CD14-positive monocyte (primary cell): ENCODE data around the gene PRAMEF13. TPM values are rescaled to one million over a fixed set of nuclear protein-coding genes. Genes with fewer than 3 reads are reported as not detected.
"Not testable (repeated sequence)": the region's sequence is repeated elsewhere in the genome, so short reads cannot be mapped to it uniquely, and the experiment has no call there.

Source experiments
- DNase-seq, 3 donors: peaks; one replicate each; pipeline ENCODE4 v3.0.0-alpha.2; 2011 to 2022
- H2AFZ ChIP-seq: 2 replicates; pipeline ENCODE4 v1.6.0; 2012; ENCODE audit warnings: mild to moderate bottlenecking, low read depth, low read length, inconsistent platforms; ENCODE audit not compliant: insufficient read depth, poor library complexity, severe bottlenecking
- H3K27ac ChIP-seq, 2 donors: 1 replicate in 1 of 2; 2 replicates in 1 of 2; pipeline ENCODE4 v1.5.1; 2012 to 2013; ENCODE audit warnings: low read length in 2 of 2, control low read depth in 1 of 2, inconsistent platforms in 1 of 2, low read depth in 1 of 2, mild to moderate bottlenecking in 1 of 2
- H3K27me3 ChIP-seq, 2 donors: one replicate each; pipeline versions ENCODE4 v1.6.0 to v1.6.1; 2011 to 2013; ENCODE audit warnings: low read length in 2 of 2; ENCODE audit not compliant: control insufficient read depth in 2 of 2, insufficient read depth in 2 of 2
- H3K36me3 ChIP-seq, 2 donors: replicated peaks in 1 of 2; 1 replicate in 1 of 2; 2 replicates in 1 of 2; pipeline versions ENCODE4 v1.5.1 to v1.6.1; 2012 to 2013; ENCODE audit warnings: low read length in 2 of 2, control low read depth in 1 of 2, inconsistent platforms in 1 of 2, mild to moderate bottlenecking in 1 of 2; ENCODE audit not compliant: insufficient read depth in 2 of 2, control insufficient read depth in 1 of 2
- H3K4me1 ChIP-seq, 2 donors: 1 replicate in 1 of 2; 2 replicates in 1 of 2; pipeline versions ENCODE4 v1.5.1 to v1.6.1; 2012 to 2013; ENCODE audit warnings: low read length in 2 of 2, control low read depth in 1 of 2, inconsistent platforms in 1 of 2, mild to moderate bottlenecking in 1 of 2, moderate library complexity in 1 of 2; ENCODE audit not compliant: insufficient read depth in 2 of 2, control insufficient read depth in 1 of 2
- H3K4me2 ChIP-seq: replicated peaks from 2 replicates; pipeline ENCODE3; 2012; ENCODE audit warnings: low read length, moderate library complexity, mild to moderate bottlenecking; ENCODE audit not compliant: poor library complexity, severe bottlenecking; ENCODE audit errors: extremely low read depth
- H3K4me3 ChIP-seq, 3 experiments: fragments of 200-600 bp in 1 of 3; sonication (generic) in 1 of 3; replicated peaks in 1 of 3; 1 replicate in 2 of 3; 2 replicates in 1 of 3; pipeline ENCODE4 v1.5.1; 2011 to 2013; ENCODE audit warnings: low read length in 3 of 3, mild to moderate bottlenecking in 3 of 3, control low read depth in 2 of 3, low read depth in 2 of 3, inconsistent platforms in 1 of 3, moderate library complexity in 1 of 3
- H3K79me2 ChIP-seq: 2 replicates; pipeline ENCODE4 v1.6.0; 2012; ENCODE audit warnings: mild to moderate bottlenecking, control low read depth, inconsistent platforms, low read length, moderate library complexity; ENCODE audit not compliant: insufficient read depth
- H3K9ac ChIP-seq: 2 replicates; pipeline ENCODE4 v1.6.0; 2017; ENCODE audit warnings: low read length, mild to moderate bottlenecking; ENCODE audit not compliant: insufficient read depth, poor library complexity, severe bottlenecking
- H3K9me3 ChIP-seq, 2 donors: replicated peaks in 1 of 2; 1 replicate in 1 of 2; 2 replicates in 1 of 2; pipeline versions ENCODE4 v1.5.1 to v1.6.1; 2012 to 2013; ENCODE audit warnings: low read length in 2 of 2, control low read depth in 1 of 2; ENCODE audit not compliant: control insufficient read depth in 1 of 2, insufficient read depth in 1 of 2
- H4K20me1 ChIP-seq: 2 replicates; pipeline ENCODE4 v1.6.0; 2012; ENCODE audit warnings: mild to moderate bottlenecking, low read length, control low read depth, moderate library complexity; ENCODE audit not compliant: insufficient read depth
- H3K27ac Mint-ChIP-seq, 7 donors: one replicate each; pipeline ENCODE4 v1.8.0; 2020; ENCODE audit warnings: mild to moderate bottlenecking in 7 of 7, mixed read lengths in 7 of 7, moderate library complexity in 6 of 7, inconsistent platforms in 2 of 7
- H3K27me3 Mint-ChIP-seq, 3 donors: one replicate each; pipeline ENCODE4 v1.8.0; 2021 to 2022; ENCODE audit warnings: low read depth in 3 of 3, mild to moderate bottlenecking in 3 of 3, mixed read lengths in 3 of 3, moderate library complexity in 3 of 3, inconsistent platforms in 1 of 3
- H3K36me3 Mint-ChIP-seq, 2 donors: one replicate each; pipeline ENCODE4 v1.8.0; 2020; ENCODE audit warnings: mixed read lengths in 2 of 2, inconsistent platforms in 1 of 2, mild to moderate bottlenecking in 1 of 2
- H3K4me1 Mint-ChIP-seq: one replicate; pipeline ENCODE4 v1.8.0; 2020; ENCODE audit warnings: mild to moderate bottlenecking, mixed read lengths
- H3K4me3 Mint-ChIP-seq, 2 donors: one replicate each; pipeline ENCODE4 v1.8.0; 2020; ENCODE audit warnings: mild to moderate bottlenecking in 2 of 2, mixed read lengths in 2 of 2, moderate library complexity in 1 of 2
- H3K9me3 Mint-ChIP-seq, 7 donors: one replicate each; pipeline ENCODE4 v1.8.0; 2020 to 2022; ENCODE audit warnings: mixed read lengths in 7 of 7, mild to moderate bottlenecking in 6 of 7, moderate library complexity in 6 of 7, inconsistent platforms in 2 of 7
- WGBS: methylation state at CpG from one replicate; pipeline ENCODE4 v1.1.5; 2013; ENCODE audit warnings: missing lambda C conversion rate; ENCODE audit not compliant: insufficient coverage; 5-methylcytosine and 5-hydroxymethylcytosine counted together
- intact Hi-C, 2 donors: fragments of 100-400 bp; cut with micrococcal nuclease; formaldehyde crosslinking; loops; one replicate each; pipeline versions ENCODE4 v1.15.0 to v1.15.1; 2023
- polyA plus RNA-seq, 3 donors: library from polyadenylated mRNA; depleted of rRNA in 1 of 3; unstranded in 2 of 3; stranded (reverse) in 1 of 3; fragments of 300-500 nt in 2 of 3; fragments of >200 nt in 1 of 3; fragmentation: Illumina TruSeq in 2 of 3; gene quantifications; 1 replicate in 2 of 3; 2 replicates in 1 of 3; pipeline ENCODE4 v1.2.3, GENCODE V29; 2012 to 2021

The PRAMEF13 gene
- polyA plus RNA-seq, 3 donors: not detected

- not testable (repeated sequence) for H3K9me3 Mint-ChIP-seq, H3K79me2 ChIP-seq, H3K27me3 Mint-ChIP-seq, H3K4me1 ChIP-seq, H3K36me3 Mint-ChIP-seq, H4K20me1 ChIP-seq, H3K4me3 Mint-ChIP-seq, H3K36me3 ChIP-seq, H3K9me3 ChIP-seq, H2AFZ ChIP-seq, H3K9ac ChIP-seq, DNase-seq, H3K4me1 Mint-ChIP-seq, H3K27ac ChIP-seq, H3K27me3 ChIP-seq, H3K4me2 ChIP-seq, H3K4me3 ChIP-seq, H3K27ac Mint-ChIP-seq
- no CpG with 5 or more reads among the region's 2 CpGs for WGBS
- intact Hi-C loops: loop anchor here in 1 of 2 donors (10.0 kb wide), 1 partner anchor 153 kb away; the partner anchor contains the start of gene PRAMEF17
Measured at GRCh38 chr1:13232056-13232455, 30.8 kb upstream of the PRAMEF13 start.

DNA sequence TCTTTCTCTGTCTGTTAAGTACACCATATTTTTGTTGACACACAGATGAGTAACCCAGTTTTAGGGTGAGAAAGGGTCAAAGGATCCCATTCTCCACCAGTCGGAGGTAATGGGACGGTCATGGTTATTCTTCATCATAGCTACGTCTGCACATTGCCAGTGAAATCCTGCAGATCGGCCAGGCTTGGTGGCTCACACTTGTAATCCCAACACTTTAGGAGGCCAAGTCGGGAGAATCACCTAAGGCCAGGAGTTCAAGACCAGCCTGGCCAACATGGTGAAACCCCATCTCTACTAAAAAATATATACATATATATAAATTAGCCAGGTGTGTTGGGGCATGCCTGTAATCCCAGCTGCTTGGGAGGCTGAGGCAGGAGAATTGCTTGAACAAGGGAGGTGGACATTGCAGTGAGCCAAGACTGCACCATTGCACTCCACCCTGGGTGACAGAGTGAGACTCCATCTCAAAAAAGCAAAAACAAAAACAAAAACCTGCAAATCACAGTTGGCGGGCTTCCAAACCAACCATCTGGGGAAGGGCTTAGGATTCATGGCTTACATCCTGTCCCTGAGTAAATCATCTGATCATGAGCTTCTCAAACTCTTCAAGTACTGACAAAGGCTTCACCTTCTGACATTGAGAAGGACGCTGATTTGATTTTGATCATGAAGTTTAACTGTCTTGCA, 30.0 kb upstream of the PRAMEF13 start:
- not testable (repeated sequence) for H3K9ac ChIP-seq, H3K9me3 Mint-ChIP-seq, H3K36me3 ChIP-seq, H3K4me2 ChIP-seq, H3K9me3 ChIP-seq, H3K36me3 Mint-ChIP-seq, H2AFZ ChIP-seq, H3K79me2 ChIP-seq, H3K4me3 ChIP-seq, H3K27me3 ChIP-seq, H3K27me3 Mint-ChIP-seq, DNase-seq, H4K20me1 ChIP-seq, H3K4me3 Mint-ChIP-seq, H3K27ac ChIP-seq, H3K27ac Mint-ChIP-seq, H3K4me1 ChIP-seq, H3K4me1 Mint-ChIP-seq
- intact Hi-C loops: loop anchor here in 1 of 2 donors (10.0 kb wide), 1 partner anchor 154 kb away; the partner anchor contains the start of gene PRAMEF17
- 83% methylated on average over 6 of the region's 7 CpGs for WGBS

GRCh38 chr1:13230601-13231000, 29.4 kb upstream of the PRAMEF13 start:
- intact Hi-C loops: loop anchor here in 1 of 2 donors (10.0 kb wide), 1 partner anchor 154 kb away; the partner anchor contains the start of gene PRAMEF17
- not testable (repeated sequence) for DNase-seq, H3K36me3 ChIP-seq, H4K20me1 ChIP-seq, H3K27ac Mint-ChIP-seq, H2AFZ ChIP-seq, H3K9me3 ChIP-seq, H3K27me3 ChIP-seq, H3K9ac ChIP-seq, H3K27me3 Mint-ChIP-seq, H3K36me3 Mint-ChIP-seq, H3K4me3 Mint-ChIP-seq, H3K9me3 Mint-ChIP-seq, H3K27ac ChIP-seq, H3K4me2 ChIP-seq, H3K4me3 ChIP-seq, H3K79me2 ChIP-seq, H3K4me1 ChIP-seq, H3K4me1 Mint-ChIP-seq
- WGBS: 88% methylated on average over 2 of the region's 2 CpGs

DNA sequence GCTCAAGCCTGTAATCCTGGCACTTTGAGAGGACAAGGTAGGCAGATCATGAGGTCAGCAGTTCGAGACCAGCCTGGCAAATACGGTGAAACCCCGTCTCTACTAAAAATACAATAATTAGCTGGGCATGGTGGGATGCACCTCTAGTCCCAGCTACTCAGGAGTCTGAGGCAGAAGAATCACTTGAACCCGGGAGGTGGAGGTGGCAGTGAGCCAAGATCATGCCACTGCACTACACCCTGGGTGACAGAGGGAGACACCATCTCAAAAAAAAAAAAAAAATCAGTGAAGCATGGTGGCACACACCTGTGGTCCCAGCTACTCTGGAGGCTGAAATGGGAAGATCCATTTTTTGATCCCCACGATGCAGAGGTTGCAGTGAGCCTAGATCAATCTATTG, 28.9 kb upstream of the PRAMEF13 start:
- H3K27ac Mint-ChIP-seq: not testable (repeated sequence)

More for the DNA sequence above, 28.9 kb upstream of the PRAMEF13 start:
- 83% methylated on average over 3 of the region's 5 CpGs for WGBS
- H3K4me3 ChIP-seq, H3K4me2 ChIP-seq, H3K79me2 ChIP-seq, H4K20me1 ChIP-seq, H2AFZ ChIP-seq, H3K36me3 ChIP-seq, H3K9me3 ChIP-seq, H3K27ac ChIP-seq, H3K27me3 ChIP-seq, H3K36me3 Mint-ChIP-seq, H3K27me3 Mint-ChIP-seq, H3K4me1 ChIP-seq, H3K9ac ChIP-seq, H3K4me1 Mint-ChIP-seq, H3K9me3 Mint-ChIP-seq, H3K4me3 Mint-ChIP-seq, DNase-seq: not testable (repeated sequence)
- intact Hi-C loops: loop anchor here in 1 of 2 donors (10.0 kb wide), 1 partner anchor 155 kb away; the partner anchor contains the start of gene PRAMEF17
